K562 (cell line): ENCODE measurements around the gene FILIP1. TPM values are rescaled to one million over a fixed set of nuclear protein-coding genes. Genes with fewer than 3 reads are reported as not detected.

ENCODE experiments used
- ATAC-seq: fragments of 200-7000 bp; cut with Tn5 transposase; 3 replicates; pipeline ENCODE4 v1.9.1; 2020; ENCODE audit warnings: moderate library complexity
- BruUV-seq: library from RNA; stranded (reverse); fragments of 400-500 nt; replicated peaks from 2 replicates; lab custom pipeline; 2021; lab: Mats Ljungman, UMichigan
- CTCF ChIA-PET: fragments of 300-600 bp; formaldehyde crosslinking; extraction: SDS; loops from one replicate; lab custom pipeline; 2021; ENCODE audit warnings: low intra/inter-chr PET ratio; lab: Yijun Ruan, JAX
- POLR2A ChIA-PET: fragments of 300-600, 350-650 bp; sonication (Branson Sonifier 250); formaldehyde crosslinking; extraction: SDS; loops from one replicate; lab custom pipeline; 2021; ENCODE audit warnings: antibody characterized with exemption, inconsistent platforms; lab: Yijun Ruan, JAX
- DNase-seq, 4 experiments: peaks; one replicate each; pipeline versions ENCODE4 v3.0.0 to v3.0.0-alpha.2; 2011 to 2018; ENCODE audit warnings: low spot score in 3 of 4, mixed read lengths in 3 of 4; ENCODE audit errors: extremely low read depth in 1 of 4
- FAIRE-seq: peaks from 2 replicates; lab custom pipeline; 2011; peaks lifted over from hg19 to GRCh38; lab: Jason Lieb, UNC
- H2AFZ ChIP-seq: 2 replicates; pipeline ENCODE4 v1.6.0; 2011; ENCODE audit warnings: low read depth, low read length, control low read depth, inconsistent platforms
- H3K27ac ChIP-seq: fragments of 200-600 bp; 3 replicates; pipeline ENCODE4 v1.8.0; 2011; ENCODE audit warnings: low read depth, mild to moderate bottlenecking, control low read depth, inconsistent platforms, low read length, moderate library complexity, mixed read lengths; ENCODE audit errors: extremely low read depth
- H3K27me3 ChIP-seq, 2 experiments: fragments of 300-600 bp in 1 of 2; 2 replicates in 1 of 2; 3 replicates in 1 of 2; pipeline versions ENCODE4 v1.6.0 to v1.8.0; 2011; ENCODE audit warnings: inconsistent platforms in 2 of 2, low read length in 2 of 2, mild to moderate bottlenecking in 1 of 2, mixed read lengths in 1 of 2, moderate library complexity in 1 of 2; ENCODE audit not compliant: control insufficient read depth in 2 of 2, insufficient read depth in 2 of 2
- H3K36me3 ChIP-seq: fragments of 300-600 bp; 3 replicates; pipeline ENCODE4 v1.8.0; 2011; ENCODE audit warnings: mild to moderate bottlenecking, low read length, inconsistent platforms; ENCODE audit not compliant: control insufficient read depth, insufficient read depth
- H3K4me1 ChIP-seq, 2 experiments: fragments of 200-600 bp in 1 of 2; replicated peaks in 1 of 2; 2 replicates in 1 of 2; 3 replicates in 1 of 2; pipeline versions ENCODE4 v1.5.1 to v1.8.0; 2011; ENCODE audit warnings: inconsistent platforms in 2 of 2, low read length in 2 of 2, mild to moderate bottlenecking in 1 of 2, mixed read lengths in 1 of 2, moderate library complexity in 1 of 2; ENCODE audit not compliant: control insufficient read depth in 2 of 2, insufficient read depth in 2 of 2
- H3K4me2 ChIP-seq: 2 replicates; pipeline ENCODE4 v1.6.1; 2011; ENCODE audit warnings: low read length, control low read depth, inconsistent platforms, mixed read lengths; ENCODE audit not compliant: insufficient read depth
- H3K4me3 ChIP-seq: fragments of 200-600 bp; sonication (generic), shearing (Covaris generic); 2 replicates; pipeline ENCODE4 v1.5.1; 2016; ENCODE audit warnings: control low read depth, inconsistent platforms
- H3K79me2 ChIP-seq: fragments of 200-600 bp; 3 replicates; pipeline ENCODE4 v1.8.0; 2011; ENCODE audit warnings: low read length, inconsistent platforms; ENCODE audit not compliant: control insufficient read depth, insufficient read depth
- H3K9ac ChIP-seq, 2 experiments: 2 replicates each; pipeline versions ENCODE4 v1.6.0 to v1.6.1; 2011; ENCODE audit warnings: low read depth in 2 of 2, low read length in 2 of 2, control low read depth in 1 of 2, inconsistent platforms in 1 of 2, mild to moderate bottlenecking in 1 of 2, mixed read lengths in 1 of 2; ENCODE audit not compliant: insufficient read depth in 1 of 2
- H3K9me1 ChIP-seq: one replicate; pipeline ENCODE4 v1.6.0; 2011; ENCODE audit warnings: inconsistent platforms, mild to moderate bottlenecking, low read length, moderate library complexity; ENCODE audit not compliant: control insufficient read depth, insufficient read depth
- H3K9me3 ChIP-seq: replicated peaks from 2 replicates; pipeline ENCODE4 v1.5.1; 2011; ENCODE audit warnings: low read depth, low read length, inconsistent platforms; ENCODE audit not compliant: control insufficient read depth, insufficient read depth
- H4K20me1 ChIP-seq: replicated peaks from 2 replicates; pipeline ENCODE4 v1.6.1; 2011; ENCODE audit warnings: low read length, inconsistent platforms, mixed read lengths; ENCODE audit not compliant: control insufficient read depth, insufficient read depth
- BACH1 ChIP-seq: fragments of 200-800 bp; sonication (Bioruptor generic); IDR thresholded peaks from 2 replicates; pipeline ENCODE4 v1.6.1; 2016; ENCODE audit warnings: missing genetic modification characterization, missing compliant biosample characterization
- BRD4 ChIP-seq: fragments of 200-600 bp; sonication (generic); IDR thresholded peaks from 2 replicates; pipeline ENCODE4 v1.6.1; 2017; ENCODE audit warnings: inconsistent platforms
- NCOA4 ChIP-seq: fragments of 450-650 bp; IDR thresholded peaks from 2 replicates; pipeline ENCODE4 v1.6.1; 2018; ENCODE audit warnings: mild to moderate bottlenecking; ENCODE audit not compliant: partially characterized antibody
- PTRF ChIP-seq: fragments of 450-650 bp; IDR thresholded peaks from 2 replicates; pipeline ENCODE4 v1.6.1; 2016; ENCODE audit warnings: mild to moderate bottlenecking, missing genetic modification characterization, missing compliant biosample characterization
- RCOR1 ChIP-seq, 2 experiments: IDR thresholded peaks; 2 replicates each; pipeline ENCODE4 v1.6.1; 2012; ENCODE audit warnings: low read depth in 2 of 2, low read length in 2 of 2, borderline replicate concordance in 1 of 2, improper control_type of control experiment in 1 of 2
- SFPQ ChIP-seq: fragments of 200-400 bp; formaldehyde crosslinking; IDR thresholded peaks from 2 replicates; pipeline ENCODE4 v1.6.1; 2017; ENCODE audit warnings: mild to moderate bottlenecking, low read depth, low read length, moderate library complexity
- TCFL5 ChIP-seq: fragments of 250-450 bp; sonication (Bioruptor Pico); conservative IDR thresholded peaks from 2 replicates; pipeline ENCODE4 v1.6.1; 2021; ENCODE audit warnings: mild to moderate bottlenecking, moderate library complexity, matching md5 sums
- THRAP3 ChIP-seq: fragments of 450-650 bp; IDR thresholded peaks from 2 replicates; pipeline ENCODE4 v1.6.1; 2016; ENCODE audit warnings: mild to moderate bottlenecking, inconsistent platforms, borderline replicate concordance
- WGBS: fragments of 100-300 bp; shearing (Covaris generic); methylation state at CpG from one replicate; pipeline ENCODE4 v1.1.6; 2016; ENCODE audit warnings: low coverage, mixed read lengths; ENCODE audit not compliant: insufficient coverage; ENCODE audit errors: missing lambda C conversion rate; 5-methylcytosine and 5-hydroxymethylcytosine counted together
- in situ Hi-C: fragments of 300-500 bp; cut with MboI; formaldehyde crosslinking; loops from 4 replicates; pipeline ENCODE4 v1.15.0; 2018; ENCODE audit warnings: inconsistent platforms, mixed read lengths
- intact Hi-C: fragments of 100-400 bp; cut with micrococcal nuclease; formaldehyde crosslinking; loops from 2 replicates; pipeline ENCODE4 v1.14.2; 2022
- polyA plus RNA-seq, 8 experiments: library from polyadenylated mRNA; depleted of rRNA in 4 of 8; stranded (reverse) in 5 of 8; unstranded in 3 of 8; fragments of >200 nt; fragmentation: Nextera tagmentation in 2 of 8; fragmentation: Illumina TruSeq in 1 of 8; extraction: Ambion mirVana in 2 of 8; extraction: Trizol in 1 of 8; gene quantifications; 2 replicates each; pipeline versions ENCODE4 v1.2.1 to v1.2.3, GENCODE V29; 2011 to 2014; ENCODE audit warnings: inconsistent platforms in 1 of 8, missing spikeins in 1 of 8
- total RNA-seq, 7 experiments: library from RNA; depleted of rRNA in 6 of 7; stranded (reverse); fragments of >200 nt in 6 of 7; fragmentation: Illumina TruSeq in 2 of 7; extraction: Trizol in 2 of 7; gene quantifications; 2 replicates each; pipeline versions ENCODE4 v1.2.1 to v1.2.3, GENCODE V29; 2011 to 2021; ENCODE audit warnings: low replicate concordance in 1 of 7
- TF ChIP-seq, protein P1 (sequence below): fragments of 250-450 bp; sonication (Bioruptor Pico); IDR thresholded peaks from 2 replicates; pipeline ENCODE4 v1.5.0; 2021; ENCODE audit warnings: mild to moderate bottlenecking, borderline replicate concordance
- TF ChIP-seq, protein P2 (sequence below): fragments of 250-450 bp; sonication (Bioruptor Pico); IDR thresholded peaks from 2 replicates; pipeline ENCODE4 v1.5.0; 2022; ENCODE audit warnings: mild to moderate bottlenecking

Gene FILIP1
- total and polyA plus RNA-seq, 9 of the 15 experiments (the other 6 are each of a cell fraction or from before 2014, with no cell fraction given), result 0.03 to 0.25 (median 0.10) TPM; not detected in 1

GRCh38 chr6:75498862-75499261, 5.3 kb upstream of the FILIP1 start (continued):
- TF ChIP-seq, protein P1, sequence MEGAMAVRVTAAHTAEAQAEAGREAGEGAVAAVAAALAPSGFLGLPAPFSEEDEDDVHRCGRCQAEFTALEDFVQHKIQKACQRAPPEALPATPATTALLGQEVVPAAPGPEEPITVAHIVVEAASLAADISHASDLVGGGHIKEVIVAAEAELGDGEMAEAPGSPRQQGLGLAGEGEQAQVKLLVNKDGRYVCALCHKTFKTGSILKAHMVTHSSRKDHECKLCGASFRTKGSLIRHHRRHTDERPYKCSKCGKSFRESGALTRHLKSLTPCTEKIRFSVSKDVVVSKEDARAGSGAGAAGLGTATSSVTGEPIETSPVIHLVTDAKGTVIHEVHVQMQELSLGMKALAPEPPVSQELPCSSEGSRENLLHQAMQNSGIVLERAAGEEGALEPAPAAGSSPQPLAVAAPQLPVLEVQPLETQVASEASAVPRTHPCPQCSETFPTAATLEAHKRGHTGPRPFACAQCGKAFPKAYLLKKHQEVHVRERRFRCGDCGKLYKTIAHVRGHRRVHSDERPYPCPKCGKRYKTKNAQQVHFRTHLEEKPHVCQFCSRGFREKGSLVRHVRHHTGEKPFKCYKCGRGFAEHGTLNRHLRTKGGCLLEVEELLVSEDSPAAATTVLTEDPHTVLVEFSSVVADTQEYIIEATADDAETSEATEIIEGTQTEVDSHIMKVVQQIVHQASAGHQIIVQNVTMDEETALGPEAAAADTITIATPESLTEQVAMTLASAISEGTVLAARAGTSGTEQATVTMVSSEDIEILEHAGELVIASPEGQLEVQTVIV (CRISPR knock-in tag), result no peak
- TF ChIP-seq, protein P2, sequence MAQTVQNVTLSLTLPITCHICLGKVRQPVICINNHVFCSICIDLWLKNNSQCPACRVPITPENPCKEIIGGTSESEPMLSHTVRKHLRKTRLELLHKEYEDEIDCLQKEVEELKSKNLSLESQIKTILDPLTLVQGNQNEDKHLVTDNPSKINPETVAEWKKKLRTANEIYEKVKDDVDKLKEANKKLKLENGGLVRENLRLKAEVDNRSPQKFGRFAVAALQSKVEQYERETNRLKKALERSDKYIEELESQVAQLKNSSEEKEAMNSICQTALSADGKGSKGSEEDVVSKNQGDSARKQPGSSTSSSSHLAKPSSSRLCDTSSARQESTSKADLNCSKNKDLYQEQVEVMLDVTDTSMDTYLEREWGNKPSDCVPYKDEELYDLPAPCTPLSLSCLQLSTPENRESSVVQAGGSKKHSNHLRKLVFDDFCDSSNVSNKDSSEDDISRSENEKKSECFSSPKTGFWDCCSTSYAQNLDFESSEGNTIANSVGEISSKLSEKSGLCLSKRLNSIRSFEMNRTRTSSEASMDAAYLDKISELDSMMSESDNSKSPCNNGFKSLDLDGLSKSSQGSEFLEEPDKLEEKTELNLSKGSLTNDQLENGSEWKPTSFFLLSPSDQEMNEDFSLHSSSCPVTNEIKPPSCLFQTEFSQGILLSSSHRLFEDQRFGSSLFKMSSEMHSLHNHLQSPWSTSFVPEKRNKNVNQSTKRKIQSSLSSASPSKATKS (CRISPR knock-in tag), result no peak
- TF ChIP-seq, all 486 proteins: peak for 0

DNA sequence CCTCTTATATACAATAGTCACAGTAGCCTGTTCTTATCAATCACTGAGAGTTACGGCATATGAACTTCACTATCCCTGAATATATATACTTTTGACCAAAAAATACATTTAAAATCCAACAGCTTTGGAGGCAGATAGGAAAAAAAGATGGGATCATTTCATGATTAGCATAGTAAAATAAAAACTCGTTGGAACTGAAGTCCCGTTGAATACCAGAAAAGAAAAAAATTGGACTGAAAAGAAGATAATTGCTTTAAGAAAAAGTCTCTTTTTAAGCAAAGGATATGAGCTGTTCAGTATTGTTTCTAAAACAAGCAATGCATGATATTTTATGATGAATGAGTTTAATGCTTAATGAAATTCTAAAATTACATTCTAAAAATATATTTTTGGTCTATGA, 4.4 kb upstream of the FILIP1 start:
- H3K9me3 ChIP-seq, result no peaks in the 10 kb centered on the region
- H3K4me1 ChIP-seq, result peaks cover 0 to 7% of the 10 kb centered on the region in 2 experiments; a peak in 2 of 5 replicates
- H3K4me3 ChIP-seq, result no peak overlapping the region
- 15% methylated on average over 3 of the region's 3 CpGs for WGBS
- no TSS peak for BruUV-seq
- H3K4me2 ChIP-seq, result no peak overlapping the region
- peaks cover 0 to 2% of the 10 kb centered on the region in 2 experiments; a peak in 1 of 5 replicates for H3K27me3 ChIP-seq
- H3K9ac ChIP-seq, result no peak overlapping the region
- ChIA-PET CTCF (no interaction called here), POLR2A (interaction anchor here (0.6 kb wide), 1 partner anchor 260 kb away, joined by 3 read pairs; no protein-coding TSS in a partner anchor)
- no peak overlapping the region for H2AFZ ChIP-seq
- H4K20me1 ChIP-seq, result no peaks in the 10 kb centered on the region
- H3K9me1 ChIP-seq, result no peaks in the 10 kb centered on the region
- intact Hi-C loops (no loop called here), in situ Hi-C loops (no loop called here)
- FAIRE-seq (no peak), DNase-seq (no peak), ATAC-seq (no peak)
- no peaks in the 10 kb centered on the region for H3K36me3 ChIP-seq
- H3K27ac ChIP-seq, result no peak overlapping the region
- H3K79me2 ChIP-seq, result no peaks in the 10 kb centered on the region
- TF ChIP-seq SFPQ (no peak), TCFL5 (CRISPR knock-in tag) (no peak), RCOR1 (IDR thresholded peaks at IDR 0.05; ENCODE audit: borderline replicate concordance in 1 of 2, low read depth in 2 of 2, low read length in 2 of 2) (no peak), BRD4 (no peak), BACH1 (tag) (no peak), PTRF (tag) (no peak), NCOA4 (no peak), THRAP3 (no peak)
